GM23338 (cell line): Measurements from ENCODE around the gene EVA1B. TPM values are rescaled to one million over a fixed set of nuclear protein-coding genes. Genes with fewer than 3 reads are reported as not detected.

Experiments
- ATAC-seq: fragments of 200-7000 bp; cut with Tn5 transposase; 3 replicates; pipeline ENCODE4 v1.9.1; 2020
- DNase-seq: peaks from one replicate; pipeline ENCODE4 v3.0.0-alpha.2; 2015; ENCODE audit warnings: low spot score
- H2AFZ ChIP-seq: fragments of 200-600 bp; sonication (generic); 2 replicates; pipeline ENCODE4 v1.8.0; 2016; ENCODE audit warnings: antibody characterized with exemption, mild to moderate bottlenecking, moderate library complexity
- H3F3A ChIP-seq: fragments of 200-600 bp; sonication (generic); replicated peaks from 2 replicates; pipeline ENCODE4 v1.8.0; 2017; ENCODE audit warnings: antibody characterized with exemption, mixed run types, low read depth
- H3K27ac ChIP-seq: fragments of 200-600 bp; sonication (generic); 2 replicates; pipeline ENCODE4 v1.6.1; 2016; ENCODE audit warnings: low read depth
- H3K27me3 ChIP-seq: fragments of 200-600 bp; sonication (generic); 2 replicates; pipeline ENCODE4 v1.8.0; 2016; ENCODE audit warnings: mild to moderate bottlenecking, mixed run types, moderate library complexity; ENCODE audit not compliant: insufficient read depth
- H3K36me3 ChIP-seq: fragments of 200-600 bp; sonication (generic); 2 replicates; pipeline ENCODE4 v1.8.0; 2016; ENCODE audit warnings: mild to moderate bottlenecking; ENCODE audit not compliant: insufficient read depth
- H3K4me1 ChIP-seq: fragments of 200-600 bp; sonication (generic); 2 replicates; pipeline ENCODE4 v1.8.0; 2016; ENCODE audit warnings: mild to moderate bottlenecking, moderate library complexity; ENCODE audit not compliant: insufficient read depth
- H3K4me2 ChIP-seq: fragments of 200-600 bp; sonication (generic); 2 replicates; pipeline ENCODE4 v1.7.1; 2017; ENCODE audit warnings: mixed run types
- H3K4me3 ChIP-seq: fragments of 200-600 bp; sonication (generic); 2 replicates; pipeline ENCODE4 v1.6.1; 2016; ENCODE audit warnings: mixed run types
- H3K79me2 ChIP-seq: fragments of 200-600 bp; sonication (generic); replicated peaks from 2 replicates; pipeline ENCODE4 v1.8.0; 2017; ENCODE audit warnings: mild to moderate bottlenecking; ENCODE audit not compliant: insufficient read depth
- H3K9me2 ChIP-seq: fragments of 200-600 bp; sonication (generic); 2 replicates; pipeline ENCODE4 v1.8.0; 2017; ENCODE audit not compliant: insufficient read depth
- H4K20me1 ChIP-seq: fragments of 200-600 bp; sonication (generic); replicated peaks from 2 replicates; pipeline ENCODE4 v1.8.0; 2017; ENCODE audit warnings: mild to moderate bottlenecking; ENCODE audit not compliant: insufficient read depth
- H3K27ac Mint-ChIP-seq: 2 replicates; pipeline ENCODE4 v1.8.0; 2020; ENCODE audit warnings: inconsistent platforms, mild to moderate bottlenecking, moderate library complexity, mixed read lengths
- H3K27me3 Mint-ChIP-seq: 3 replicates; pipeline ENCODE4 v1.8.0; 2022; ENCODE audit warnings: low read depth, mild to moderate bottlenecking, moderate library complexity, mixed read lengths, inconsistent platforms; ENCODE audit not compliant: insufficient read depth, poor library complexity
- H3K36me3 Mint-ChIP-seq: 3 replicates; pipeline ENCODE4 v1.8.0; 2021; ENCODE audit warnings: low read depth, mild to moderate bottlenecking, inconsistent platforms, moderate library complexity, mixed read lengths
- H3K4me1 Mint-ChIP-seq: 3 replicates; pipeline ENCODE4 v1.8.0; 2020; ENCODE audit warnings: mild to moderate bottlenecking, inconsistent platforms, mixed read lengths
- H3K4me3 Mint-ChIP-seq: 3 replicates; pipeline ENCODE4 v1.8.0; 2021; ENCODE audit warnings: moderate library complexity, mild to moderate bottlenecking, inconsistent platforms, mixed read lengths
- H3K9me3 Mint-ChIP-seq: 3 replicates; pipeline ENCODE4 v1.8.0; 2020; ENCODE audit warnings: moderate library complexity, mild to moderate bottlenecking, inconsistent platforms, mixed read lengths
- CREB1 ChIP-seq: fragments of 250-450 bp; sonication (Bioruptor Pico); IDR thresholded peaks from 2 replicates; pipeline ENCODE4 v1.5.0; 2020; ENCODE audit warnings: low read depth, mild to moderate bottlenecking, moderate library complexity
- CTCF ChIP-seq, 2 experiments: fragments of 200-600 bp in 1 of 2; sonication (generic) in 1 of 2; conservative IDR thresholded peaks; 2 replicates each; pipeline versions ENCODE4 v1.5.1 to v1.6.1; 2016 to 2017; ENCODE audit warnings: antibody characterized with exemption in 2 of 2, low read depth in 2 of 2, mild to moderate bottlenecking in 2 of 2, moderate library complexity in 1 of 2
- ETS1 ChIP-seq: IDR thresholded peaks from 2 replicates; pipeline ENCODE4 v1.6.1; 2016; ENCODE audit warnings: antibody characterized with exemption
- EZH2 ChIP-seq: fragments of 200-600 bp; sonication (generic); IDR thresholded peaks from one replicate; pipeline ENCODE4 v1.8.0; 2017; ENCODE audit warnings: antibody characterized with exemption, mild to moderate bottlenecking, low read depth; ENCODE audit not compliant: unreplicated experiment
- EZH2phosphoT487 ChIP-seq: fragments of 200-600 bp; sonication (generic); IDR thresholded peaks from one replicate; pipeline ENCODE4 v1.8.1; 2018; ENCODE audit warnings: antibody characterized with exemption; ENCODE audit not compliant: unreplicated experiment
- JUNB ChIP-seq: IDR thresholded peaks from one replicate; pipeline ENCODE4 v1.6.1; 2016; ENCODE audit warnings: antibody characterized with exemption; ENCODE audit not compliant: unreplicated experiment
- NANOG ChIP-seq: IDR thresholded peaks from 2 replicates; pipeline ENCODE4 v1.6.1; 2016; ENCODE audit warnings: antibody characterized with exemption, borderline replicate concordance
- POLR2AphosphoS5 ChIP-seq: IDR thresholded peaks from 2 replicates; pipeline ENCODE4 v1.6.1; 2016; ENCODE audit warnings: antibody characterized with exemption, low read depth
- STAT1 ChIP-seq: IDR thresholded peaks from one replicate; pipeline ENCODE4 v1.6.1; 2016; ENCODE audit warnings: antibody characterized with exemption; ENCODE audit not compliant: unreplicated experiment
- ZNF114 ChIP-seq: fragments of 250-450 bp; sonication (Bioruptor Pico); IDR thresholded peaks from 2 replicates; pipeline ENCODE4 v1.5.0; 2020; ENCODE audit warnings: mild to moderate bottlenecking, moderate library complexity
- ZNF331 ChIP-seq: fragments of 250-450 bp; sonication (Bioruptor Pico); IDR thresholded peaks from 2 replicates; pipeline ENCODE4 v1.5.0; 2020; ENCODE audit warnings: low read depth, mild to moderate bottlenecking, moderate library complexity
- ZNF462 ChIP-seq: fragments of 250-450 bp; sonication (Bioruptor Pico); IDR thresholded peaks from 2 replicates; pipeline ENCODE4 v1.5.0; 2020; ENCODE audit warnings: mild to moderate bottlenecking, moderate library complexity
- polyA plus RNA-seq: library from polyadenylated mRNA; unstranded; fragments of >200 nt; fragmentation: Nextera tagmentation; extraction: Ambion mirVana; gene quantifications from 2 replicates; pipeline ENCODE4 v1.2.1, GENCODE V29; 2016
- total RNA-seq: library from RNA; depleted of rRNA; stranded (reverse); fragments of >200 nt; shearing (Covaris generic); gene quantifications from 2 replicates; pipeline ENCODE4 v1.2.3, GENCODE V29; 2014
- TF ChIP-seq, protein P1 (sequence below): IDR thresholded peaks from one replicate; pipeline ENCODE4 v1.6.1; 2018; ENCODE audit warnings: antibody characterized with exemption; ENCODE audit not compliant: unreplicated experiment

EVA1B gene
- total and polyA plus RNA-seq, 2 experiments from 2014 or later: 9.2 to 27.3 TPM

- Histone ChIP-seq H3K9me2 (no peaks in the 10 kb centered on the region; the same call in 1 of the 2 replicates), H3K4me3 (peak overlapping the region; percentile 88), H3F3A (peaks cover 22% of the 10 kb centered on the region), H3K4me2 (peak overlapping the region; percentile 94), H3K36me3 (no peaks in the 10 kb centered on the region), H4K20me1 (no peaks in the 10 kb centered on the region), H2AFZ (no peak overlapping the region), H3K27me3 (peaks cover 47% of the 10 kb centered on the region), H3K79me2 (no peaks in the 10 kb centered on the region), H3K27ac (peak overlapping the region; percentile 90), H3K4me1 (peaks cover 18% of the 10 kb centered on the region)
- Mint-ChIP-seq H3K27ac (peak overlapping the region; percentile 76), H3K4me3 (peak overlapping the region; percentile 80), H3K4me1 (peaks cover 15% of the 10 kb centered on the region), H3K27me3 (peaks cover 35% of the 10 kb centered on the region), H3K36me3 (peaks cover 3% of the 10 kb centered on the region), H3K9me3 (no peaks in the 10 kb centered on the region)
- TF ChIP-seq NANOG (no peak), CREB1 (no peak), JUNB (no peak), EZH2 (no peak), POLR2AphosphoS5 (no peak), ZNF114 (CRISPR knock-in tag) (no peak), EZH2phosphoT487 (no peak), ETS1 (no peak), STAT1 (no peak), ZNF331 (no peak), ZNF462 (CRISPR knock-in tag) (no peak), CTCF (conservative IDR thresholded peaks at IDR 0.05; ENCODE audit: low read depth in 2 of 2) (no peak)
- TF ChIP-seq, protein P1, sequence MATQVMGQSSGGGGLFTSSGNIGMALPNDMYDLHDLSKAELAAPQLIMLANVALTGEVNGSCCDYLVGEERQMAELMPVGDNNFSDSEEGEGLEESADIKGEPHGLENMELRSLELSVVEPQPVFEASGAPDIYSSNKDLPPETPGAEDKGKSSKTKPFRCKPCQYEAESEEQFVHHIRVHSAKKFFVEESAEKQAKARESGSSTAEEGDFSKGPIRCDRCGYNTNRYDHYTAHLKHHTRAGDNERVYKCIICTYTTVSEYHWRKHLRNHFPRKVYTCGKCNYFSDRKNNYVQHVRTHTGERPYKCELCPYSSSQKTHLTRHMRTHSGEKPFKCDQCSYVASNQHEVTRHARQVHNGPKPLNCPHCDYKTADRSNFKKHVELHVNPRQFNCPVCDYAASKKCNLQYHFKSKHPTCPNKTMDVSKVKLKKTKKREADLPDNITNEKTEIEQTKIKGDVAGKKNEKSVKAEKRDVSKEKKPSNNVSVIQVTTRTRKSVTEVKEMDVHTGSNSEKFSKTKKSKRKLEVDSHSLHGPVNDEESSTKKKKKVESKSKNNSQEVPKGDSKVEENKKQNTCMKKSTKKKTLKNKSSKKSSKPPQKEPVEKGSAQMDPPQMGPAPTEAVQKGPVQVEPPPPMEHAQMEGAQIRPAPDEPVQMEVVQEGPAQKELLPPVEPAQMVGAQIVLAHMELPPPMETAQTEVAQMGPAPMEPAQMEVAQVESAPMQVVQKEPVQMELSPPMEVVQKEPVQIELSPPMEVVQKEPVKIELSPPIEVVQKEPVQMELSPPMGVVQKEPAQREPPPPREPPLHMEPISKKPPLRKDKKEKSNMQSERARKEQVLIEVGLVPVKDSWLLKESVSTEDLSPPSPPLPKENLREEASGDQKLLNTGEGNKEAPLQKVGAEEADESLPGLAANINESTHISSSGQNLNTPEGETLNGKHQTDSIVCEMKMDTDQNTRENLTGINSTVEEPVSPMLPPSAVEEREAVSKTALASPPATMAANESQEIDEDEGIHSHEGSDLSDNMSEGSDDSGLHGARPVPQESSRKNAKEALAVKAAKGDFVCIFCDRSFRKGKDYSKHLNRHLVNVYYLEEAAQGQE: no peak
- DNase-seq (peak; percentile 52), ATAC-seq (peak; percentile 12)
Observed at GRCh38 chr1:36322041-36322785, 1.2 kb downstream of the EVA1B start.
